Stimulated activated CD4-positive, alpha-beta T cell treated with anti-CD3 and anti-CD28 coated beads, Interleukin-15, amount 100 ng/mL, for 1 hour (primary cell): ENCODE results near the gene FOSL2.

Experiments
- DNase-seq, 2 donors: peaks; one replicate each; pipeline ENCODE4 v3.0.0-alpha.2; 2020; ENCODE audit warnings: low read depth in 1 of 2, low spot score in 1 of 2

Gene FOSL2

GRCh38 chr2:28447943-28448792 is 55.5 kb downstream of the FOSL2 start:
- no peak for DNase-seq

- no peak for DNase-seq
Measured at GRCh38 chr2:28448793-28449100, 56.1 kb downstream of the FOSL2 start.

GRCh38 chr2:28449126-28449487 is 56.4 kb downstream of the FOSL2 start:
- DNase-seq, result no peak

- DNase-seq, result peak in 1 of 2 donors; percentile 76
Measured at GRCh38 chr2:28449488-28450395, 57.1 kb downstream of the FOSL2 start.

- no peak for DNase-seq
Measured at GRCh38 chr2:28450901-28451565, 58.4 kb downstream of the FOSL2 start.

- no peak for DNase-seq
Measured at GRCh38 chr2:28451793-28452533, 59.3 kb downstream of the FOSL2 start.

- DNase-seq, result peak; percentile 54 to 70
Measured at GRCh38 chr2:28452534-28453081, 60.0 kb downstream of the FOSL2 start.

- no peak for DNase-seq
Measured at GRCh38 chr2:28453396-28453795, 60.7 kb downstream of the FOSL2 start.

GRCh38 chr2:28454016-28454930 is 61.6 kb downstream of the FOSL2 start:
- no peak for DNase-seq

GRCh38 chr2:28457237-28457636 is 64.6 kb downstream of the FOSL2 start:
- no peak for DNase-seq

- DNase-seq, result no peak
Measured at GRCh38 chr2:28461056-28461455, 68.4 kb downstream of the FOSL2 start.

GRCh38 chr2:28462122-28462521 is 69.5 kb downstream of the FOSL2 start:
- DNase-seq, result no peak

- no peak for DNase-seq
Measured at GRCh38 chr2:28463211-28463816, 70.7 kb downstream of the FOSL2 start.

GRCh38 chr2:28463893-28464292 is 71.2 kb downstream of the FOSL2 start:
- no peak for DNase-seq

- no peak for DNase-seq
Measured at GRCh38 chr2:28465148-28465885, 72.7 kb downstream of the FOSL2 start.
